PC-3 (cell line): Measurements from ENCODE around the gene ZPBP.

Experiments used
- CTCF ChIP-seq: fragments of 300-600 bp; sonication (generic); conservative IDR thresholded peaks from 2 replicates; pipeline ENCODE4 v1.5.1; 2017; ENCODE audit warnings: antibody characterized with exemption, low read depth, mild to moderate bottlenecking, low read length
- EZH2phosphoT487 ChIP-seq: fragments of 300-600 bp; sonication (generic); IDR thresholded peaks from 2 replicates; pipeline ENCODE4 v1.6.1; 2018; ENCODE audit warnings: mild to moderate bottlenecking, antibody characterized with exemption, low read length, borderline replicate concordance

DNA sequence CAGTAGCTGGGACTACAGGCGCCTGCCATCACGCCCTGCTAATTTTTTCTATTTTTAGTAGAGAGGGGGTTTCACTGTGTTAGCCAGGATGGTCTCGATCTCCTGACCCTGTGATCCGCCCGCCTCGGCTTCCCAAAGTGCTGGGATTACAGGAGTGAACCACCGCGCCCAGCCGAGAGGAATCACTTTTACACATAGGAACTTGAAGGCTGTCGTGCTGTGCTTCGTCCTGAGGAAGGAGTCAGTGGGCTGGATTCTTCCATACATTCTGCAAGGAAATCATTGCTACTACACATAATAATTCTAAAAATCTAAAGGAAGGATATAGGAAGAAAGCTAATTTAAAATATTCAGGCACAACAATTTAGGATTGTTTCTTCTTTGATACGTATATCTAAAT is 48.8 kb upstream of the ZPBP start:
- no peak for TF ChIP-seq CTCF
- TF ChIP-seq EZH2phosphoT487 = no peak
